ENCODE results near the gene KLRB1.
"Not testable (repeated sequence)": the region's sequence is repeated elsewhere in the genome, so short reads cannot be mapped to it uniquely, and the experiment has no call there.

The KLRB1 gene

DNA sequence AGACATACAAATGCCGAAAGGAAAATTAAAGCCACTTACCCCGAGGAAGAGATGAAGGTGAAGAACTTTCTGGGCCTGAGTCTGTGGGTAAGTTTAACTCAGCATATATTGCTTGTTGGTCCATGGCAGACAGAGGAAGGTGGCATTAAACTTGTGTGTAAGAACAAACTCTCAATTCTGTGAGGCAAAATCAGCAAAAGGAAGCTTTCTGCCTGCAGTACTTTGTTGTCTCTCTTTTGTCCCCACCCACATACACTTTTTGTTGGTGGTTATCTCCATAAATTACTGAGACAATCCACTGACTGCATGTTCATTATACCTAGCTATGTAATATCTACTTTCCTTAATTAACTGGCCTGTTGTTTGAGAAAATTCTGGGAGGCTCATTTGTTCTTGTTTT lies at the start of gene KLRB1:
Gene KLRB1 (minus strand): TSS at position 201 of the 400 bp plus-strand sequence. CDS start 77 bp downstream, at position 124.
- no peak for DNase-seq

GRCh38 chr12:9651265-9651729 lies 43.6 kb upstream of the KLRB1 start:
- DNase-seq: no peak

DNA sequence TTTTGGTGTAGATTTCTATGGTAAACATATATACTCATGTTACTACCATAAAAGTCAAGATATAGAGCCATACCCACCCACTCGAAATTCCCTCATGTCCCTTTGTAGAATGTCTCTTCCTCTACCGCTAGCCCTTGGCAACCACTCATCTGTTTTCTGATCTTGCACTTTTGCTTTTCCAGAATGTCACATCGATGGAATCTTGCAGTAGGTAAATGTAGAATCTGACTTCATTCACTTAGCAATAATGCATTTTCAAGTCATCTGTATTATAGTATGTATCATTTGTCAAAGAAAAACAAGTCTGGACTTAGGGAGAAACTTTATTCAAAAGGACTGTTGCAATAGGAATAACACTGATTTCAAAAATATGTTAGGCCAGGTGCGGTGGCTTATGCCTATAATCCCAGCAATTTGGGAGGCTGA lies 42.4 kb upstream of the KLRB1 start:
- DNase-seq: no peak

- DNase-seq: no peak
Observed at GRCh38 chr12:9649532-9649940, 41.8 kb upstream of the KLRB1 start.

DNA sequence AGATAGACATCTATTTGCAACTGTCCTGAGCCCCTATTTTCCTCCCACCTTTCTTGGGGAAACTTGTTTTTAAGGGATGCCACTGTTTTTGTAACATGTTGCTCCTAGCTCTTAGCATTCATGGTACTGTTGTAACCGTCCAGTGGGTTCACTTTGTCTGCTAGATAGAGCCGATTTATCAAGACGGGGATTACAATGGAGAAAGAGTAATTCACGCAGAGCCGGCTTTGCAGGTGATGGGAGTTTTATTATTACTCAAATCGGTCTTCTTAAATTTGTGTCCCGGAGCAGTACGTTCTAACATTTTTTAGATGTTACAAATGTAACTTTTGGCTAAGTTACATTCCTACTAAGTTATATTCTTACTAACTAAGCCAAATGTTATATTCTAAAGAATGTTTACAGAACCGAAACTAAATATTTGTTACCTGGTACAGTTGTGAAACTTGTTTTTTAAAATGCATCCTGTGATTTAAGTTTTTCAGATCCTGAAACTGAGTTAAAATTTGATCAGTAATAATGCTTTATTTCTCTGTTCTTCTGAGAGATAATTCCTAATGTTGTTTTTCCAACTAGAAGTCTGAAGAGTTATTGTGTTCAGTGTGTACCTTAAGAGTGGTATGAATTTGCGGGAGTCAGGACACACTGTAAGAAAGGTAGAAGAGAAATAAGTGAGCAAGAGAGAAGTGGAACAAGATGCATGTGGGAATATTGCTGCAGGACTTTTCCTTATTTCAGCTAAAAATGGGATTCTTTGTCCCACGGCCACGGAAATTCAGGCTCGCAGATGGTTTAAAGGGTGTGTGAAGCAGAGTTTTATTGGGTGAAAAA lies 41.2 kb upstream of the KLRB1 start:
- DNase-seq: no peak

GRCh38 chr12:9647825-9648700 lies 40.3 kb upstream of the KLRB1 start:
- DNase-seq: peak; percentile 92

DNA sequence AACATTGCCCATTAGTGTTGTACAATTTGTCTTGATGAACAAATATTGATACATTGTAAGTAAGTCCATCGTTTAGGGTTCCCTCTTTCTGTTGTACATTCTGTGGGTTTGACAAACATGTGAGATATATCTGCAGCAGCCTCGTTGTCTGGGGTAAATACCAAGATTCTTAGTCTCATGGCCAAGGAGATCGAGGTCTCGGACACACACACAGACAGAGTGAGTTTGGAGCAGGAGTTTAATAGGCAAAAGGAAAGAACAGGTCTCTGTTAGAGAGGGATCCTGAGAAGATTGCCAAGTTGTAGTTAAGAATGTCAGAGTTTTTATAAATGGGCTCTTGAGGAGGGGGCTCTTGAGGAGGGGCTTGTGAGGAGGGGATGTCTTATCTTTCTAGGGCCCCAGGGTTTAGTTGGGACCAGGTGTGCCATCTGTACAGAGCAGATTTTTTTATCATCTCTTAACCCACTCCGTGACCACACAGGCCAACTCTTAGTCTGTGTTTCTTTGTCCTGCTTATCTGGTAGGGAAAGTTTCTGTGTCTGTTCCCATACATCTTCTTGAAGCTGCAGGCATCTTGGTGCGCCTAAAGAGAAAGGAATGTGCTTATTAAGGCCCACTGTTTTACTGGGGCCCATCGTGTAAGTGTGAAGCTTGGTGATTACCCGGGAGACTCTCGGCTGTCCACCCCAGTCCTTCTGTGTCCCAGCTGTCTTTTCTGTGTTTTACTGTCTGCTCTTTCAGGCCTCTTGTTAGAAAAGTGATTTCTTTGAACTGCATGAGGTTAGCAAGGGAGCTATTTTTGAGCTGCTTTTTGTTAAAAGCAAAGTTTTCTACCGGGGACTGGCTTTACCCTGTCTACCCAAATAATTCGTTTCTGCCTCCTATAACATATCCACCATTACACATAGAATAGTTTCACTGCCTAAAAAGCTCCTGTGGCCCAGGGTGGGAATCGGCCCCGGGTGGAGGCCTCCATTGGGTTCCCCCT lies 39.4 kb upstream of the KLRB1 start:
- no peak for DNase-seq

- not testable (repeated sequence) for DNase-seq
Observed at GRCh38 chr12:9644985-9645551, 37.4 kb upstream of the KLRB1 start.

DNA sequence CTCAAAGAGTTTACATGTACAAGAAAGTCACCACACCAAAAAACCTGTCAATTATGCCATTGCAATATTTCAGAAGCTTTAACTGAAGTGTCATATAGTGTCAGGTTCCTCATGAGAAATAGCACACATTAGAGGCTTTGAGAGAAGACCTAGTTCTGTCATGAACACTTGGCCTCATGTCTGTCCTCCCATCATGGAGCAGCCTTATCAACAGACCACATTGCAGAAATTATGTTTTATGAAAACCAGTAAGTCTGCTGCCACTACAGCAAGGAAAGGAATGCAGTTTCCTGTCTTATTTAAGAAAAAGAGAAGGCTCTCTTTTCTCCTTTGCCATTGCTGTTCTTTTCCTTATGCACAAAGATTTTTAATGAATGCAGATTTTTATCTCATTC lies 35.5 kb upstream of the KLRB1 start:
- no peak for DNase-seq

- DNase-seq: no peak
Observed at GRCh38 chr12:9642606-9643265, 35.0 kb upstream of the KLRB1 start.

- DNase-seq: no peak
Observed at GRCh38 chr12:9640024-9640423, 32.3 kb upstream of the KLRB1 start.

DNA sequence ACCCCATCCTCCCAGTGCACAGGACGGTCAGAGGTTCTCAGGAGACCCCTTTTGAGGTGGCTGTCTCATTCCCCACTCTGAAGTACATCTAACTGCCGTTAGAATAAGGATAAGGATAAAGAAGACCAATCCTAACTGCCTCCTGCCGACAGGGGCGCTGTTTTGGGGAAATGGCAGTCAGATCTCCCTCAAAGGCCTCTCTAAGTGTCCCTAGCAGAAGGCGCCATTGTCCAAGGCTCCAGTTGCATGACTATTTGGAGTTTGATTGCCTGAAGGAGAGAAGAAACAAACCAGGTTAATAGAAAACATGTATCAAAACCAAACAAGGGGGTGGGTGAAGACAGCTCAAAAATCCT lies 29.1 kb upstream of the KLRB1 start:
- DNase-seq: no peak

DNA sequence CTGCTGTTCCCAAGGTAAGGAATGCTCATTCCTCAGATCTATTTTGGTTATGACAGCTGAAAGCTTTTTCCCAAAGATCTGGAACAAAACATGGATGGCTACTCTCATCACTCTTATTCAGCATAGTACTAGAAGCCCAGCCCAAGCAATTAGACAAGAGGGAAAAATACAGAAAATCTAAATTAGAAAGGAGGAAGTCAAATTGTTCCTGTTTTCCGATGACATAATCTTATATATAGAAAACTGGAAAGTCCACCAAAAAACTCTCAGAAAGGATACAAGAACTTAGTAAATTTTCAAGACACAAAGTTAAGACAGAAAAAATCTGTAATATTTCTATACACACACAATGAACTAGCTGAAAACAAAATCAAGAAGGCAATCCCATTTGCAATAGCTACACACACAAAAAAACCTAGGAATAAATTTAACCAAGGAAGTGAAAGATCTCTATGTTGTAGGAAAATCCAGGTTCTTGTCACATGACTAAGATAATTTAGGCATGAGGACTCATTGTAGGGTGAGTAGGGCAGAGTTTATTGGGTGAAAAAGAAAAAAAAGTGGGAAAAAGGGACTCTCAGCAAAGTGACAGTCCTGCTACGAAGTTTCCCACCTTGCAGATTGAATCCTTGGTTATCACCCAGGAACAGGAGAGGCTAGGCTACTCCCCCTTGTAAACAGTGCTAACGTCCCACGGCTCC lies 28.6 kb upstream of the KLRB1 start:
- no peak for DNase-seq

- DNase-seq: no peak
Observed at GRCh38 chr12:9634969-9635754, 27.4 kb upstream of the KLRB1 start.

DNA sequence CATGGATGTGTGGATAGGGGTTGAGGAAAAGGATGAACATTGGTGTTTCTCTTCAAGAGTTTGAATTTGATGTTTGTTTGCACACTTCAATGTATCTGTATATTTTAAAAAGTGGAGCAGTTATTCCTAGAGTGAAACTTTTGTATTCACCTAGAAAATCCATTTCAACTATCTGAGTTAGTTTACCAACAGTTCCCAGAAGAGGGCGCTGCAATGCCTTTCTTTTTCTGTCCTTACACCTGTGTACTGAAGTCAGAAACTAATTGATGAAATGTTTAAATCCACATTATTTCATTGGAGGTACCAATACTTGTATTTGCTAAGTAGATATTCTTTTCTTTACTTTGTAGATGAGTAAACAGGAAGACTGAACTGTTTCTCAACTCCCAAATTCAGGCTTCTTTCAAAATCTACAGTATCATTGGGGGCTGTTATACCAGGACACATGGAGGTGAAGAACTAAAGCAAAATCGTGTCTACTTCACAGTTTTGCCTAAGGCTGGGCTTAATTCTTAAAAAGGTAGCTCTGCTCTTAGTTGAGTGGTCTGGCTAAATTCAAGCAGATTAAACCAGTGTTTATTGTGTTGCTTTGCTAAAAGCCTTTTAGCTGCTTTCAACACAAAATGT lies 26.6 kb upstream of the KLRB1 start:
- DNase-seq: no peak

GRCh38 chr12:9632766-9633165 lies 25.1 kb upstream of the KLRB1 start:
- DNase-seq: no peak

DNA sequence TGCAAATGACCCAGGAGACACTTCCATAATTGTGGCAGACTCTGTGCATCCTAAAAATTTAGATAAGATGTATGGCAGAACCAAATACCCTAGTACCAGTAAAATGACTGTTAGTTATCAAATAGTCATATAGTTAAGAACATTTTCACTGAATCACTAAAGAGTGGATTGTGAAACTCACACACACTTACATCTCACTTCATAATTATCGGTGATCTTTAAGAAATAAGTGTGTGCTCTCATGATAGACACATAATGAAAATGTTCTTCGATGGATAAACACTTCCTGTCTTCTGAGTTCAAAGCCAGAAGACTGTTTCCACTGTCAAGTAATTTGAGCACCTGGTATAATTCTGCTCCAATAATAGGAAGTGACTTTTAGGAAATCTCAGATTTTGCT lies 19.1 kb upstream of the KLRB1 start:
- DNase-seq: no peak

GRCh38 chr12:9626291-9626690 lies 18.6 kb upstream of the KLRB1 start:
- no peak for DNase-seq

DNA sequence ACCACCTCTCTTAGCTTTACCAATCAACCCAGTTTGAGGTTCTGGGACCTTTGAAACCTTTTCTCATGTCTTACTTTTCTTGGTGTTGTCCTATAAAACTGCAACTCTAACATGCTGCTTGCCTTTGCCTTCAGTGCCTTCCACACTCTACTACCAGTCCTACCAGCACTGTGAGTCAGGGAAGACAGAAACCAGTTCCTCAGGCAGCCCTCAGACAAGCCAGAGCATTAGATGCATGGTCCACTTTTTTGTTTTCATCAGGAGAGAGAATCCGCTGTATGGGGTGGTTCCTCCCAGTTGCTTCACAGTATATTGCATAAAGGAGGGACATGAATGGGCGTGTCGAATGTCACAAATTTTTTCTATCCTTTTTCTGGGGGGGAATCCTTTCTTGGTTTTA lies 17.3 kb upstream of the KLRB1 start:
- no peak for DNase-seq
